ENCODE data around the gene RPS6KA4. TPM values are rescaled to one million over a fixed set of nuclear protein-coding genes. Genes with fewer than 3 reads are reported as not detected.

Gene RPS6KA4
- total and polyA plus RNA-seq, 2 of the 13 experiments (the other 11 are each of a cell fraction or from before 2014, with no cell fraction given), result 8.9 to 14.2 TPM

GRCh38 chr11:64357904-64358535 is 942 bp upstream of the RPS6KA4 start (continued):
- TF ChIP-seq HIC2 (CRISPR knock-in tag; IDR thresholded peaks at IDR 0.05; ENCODE audit: low read depth) (peak; percentile 46; the same call in 1 of the 2 replicates), MAF1 (CRISPR knock-in tag; IDR thresholded peaks at IDR 0.05; ENCODE audit: borderline replicate concordance) (no peak), ZBTB2 (CRISPR knock-in tag; IDR thresholded peaks at IDR 0.05; ENCODE audit: low read depth) (no peak), ZKSCAN5 (CRISPR knock-in tag; IDR thresholded peaks at IDR 0.05) (no peak), NONO (IDR thresholded peaks at IDR 0.05) (no peak), NONO (CRISPR knock-in tag; conservative IDR thresholded peaks at IDR 0.05) (no peak), ZNF746 (CRISPR knock-in tag; IDR thresholded peaks at IDR 0.05) (0 out of 2 replicates have a peak, but pooled peaks have one; percentile 37), ATAD3A (CRISPR knock-in tag; IDR thresholded peaks at IDR 0.05) (no peak), STAG1 (CRISPR knock-in tag; IDR thresholded peaks at IDR 0.05) (no peak), POGZ (CRISPR knock-in tag; IDR thresholded peaks at IDR 0.05) (no peak), RAD51 (IDR thresholded peaks at IDR 0.05; ENCODE audit: borderline replicate concordance) (no peak), TGIF2 (CRISPR knock-in tag; IDR thresholded peaks at IDR 0.05) (no peak), FOSL2 (CRISPR knock-in tag; IDR thresholded peaks at IDR 0.05) (peak; percentile 80), GABPB1 (CRISPR knock-in tag; IDR thresholded peaks at IDR 0.05) (no peak), RXRA (CRISPR knock-in tag; IDR thresholded peaks at IDR 0.05) (no peak; the same call in 1 of the 2 replicates), ARNTL (CRISPR knock-in tag; IDR thresholded peaks at IDR 0.05) (no peak; the same call in 1 of the 2 replicates), SRY (CRISPR knock-in tag; IDR thresholded peaks at IDR 0.05) (no peak), RARG (CRISPR knock-in tag; IDR thresholded peaks at IDR 0.05; ENCODE audit: low read depth) (no peak), PATZ1 (CRISPR knock-in tag; IDR thresholded peaks at IDR 0.05) (peak; percentile 52), ZNF136 (CRISPR knock-in tag; IDR thresholded peaks at IDR 0.05; ENCODE audit: low read depth) (no peak)
- TF ChIP-seq, protein P1, sequence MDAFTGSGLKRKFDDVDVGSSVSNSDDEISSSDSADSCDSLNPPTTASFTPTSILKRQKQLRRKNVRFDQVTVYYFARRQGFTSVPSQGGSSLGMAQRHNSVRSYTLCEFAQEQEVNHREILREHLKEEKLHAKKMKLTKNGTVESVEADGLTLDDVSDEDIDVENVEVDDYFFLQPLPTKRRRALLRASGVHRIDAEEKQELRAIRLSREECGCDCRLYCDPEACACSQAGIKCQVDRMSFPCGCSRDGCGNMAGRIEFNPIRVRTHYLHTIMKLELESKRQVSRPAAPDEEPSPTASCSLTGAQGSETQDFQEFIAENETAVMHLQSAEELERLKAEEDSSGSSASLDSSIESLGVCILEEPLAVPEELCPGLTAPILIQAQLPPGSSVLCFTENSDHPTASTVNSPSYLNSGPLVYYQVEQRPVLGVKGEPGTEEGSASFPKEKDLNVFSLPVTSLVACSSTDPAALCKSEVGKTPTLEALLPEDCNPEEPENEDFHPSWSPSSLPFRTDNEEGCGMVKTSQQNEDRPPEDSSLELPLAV (CRISPR knock-in tag; conservative IDR thresholded peaks at IDR 0.05; ENCODE audit: low read depth), result no peak
- TF ChIP-seq, protein P2, sequence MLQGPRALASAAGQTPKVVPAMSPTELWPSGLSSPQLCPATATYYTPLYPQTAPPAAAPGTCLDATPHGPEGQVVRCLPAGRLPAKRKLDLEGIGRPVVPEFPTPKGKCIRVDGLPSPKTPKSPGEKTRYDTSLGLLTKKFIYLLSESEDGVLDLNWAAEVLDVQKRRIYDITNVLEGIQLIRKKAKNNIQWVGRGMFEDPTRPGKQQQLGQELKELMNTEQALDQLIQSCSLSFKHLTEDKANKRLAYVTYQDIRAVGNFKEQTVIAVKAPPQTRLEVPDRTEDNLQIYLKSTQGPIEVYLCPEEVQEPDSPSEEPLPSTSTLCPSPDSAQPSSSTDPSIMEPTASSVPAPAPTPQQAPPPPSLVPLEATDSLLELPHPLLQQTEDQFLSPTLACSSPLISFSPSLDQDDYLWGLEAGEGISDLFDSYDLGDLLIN (CRISPR knock-in tag; IDR thresholded peaks at IDR 0.05; ENCODE audit: borderline replicate concordance), result no peak
- TF ChIP-seq, protein P3, sequence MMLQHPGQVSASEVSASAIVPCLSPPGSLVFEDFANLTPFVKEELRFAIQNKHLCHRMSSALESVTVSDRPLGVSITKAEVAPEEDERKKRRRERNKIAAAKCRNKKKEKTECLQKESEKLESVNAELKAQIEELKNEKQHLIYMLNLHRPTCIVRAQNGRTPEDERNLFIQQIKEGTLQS (CRISPR knock-in tag; IDR thresholded peaks at IDR 0.05), result no peak
